HEK293 (cell line): ENCODE results near the gene THSD4.

Experiments
- TCF7L2 ChIP-seq: IDR thresholded peaks from 2 replicates; pipeline ENCODE4 v1.6.1; 2011; ENCODE audit warnings: low read depth, mild to moderate bottlenecking, inconsistent platforms, low read length, moderate library complexity, borderline replicate concordance
- ZFP69B ChIP-seq: fragments of 450-650 bp; formaldehyde crosslinking; IDR thresholded peaks from 2 replicates; pipeline ENCODE4 v1.5.1; 2016; ENCODE audit warnings: missing biosample characterization, missing genetic modification characterization
- ZNF211 ChIP-seq: fragments of 450-650 bp; formaldehyde crosslinking; IDR thresholded peaks from 2 replicates; pipeline ENCODE4 v1.5.1; 2016; ENCODE audit warnings: low read depth, missing biosample characterization, missing genetic modification characterization
- TF ChIP-seq, protein P1 (sequence below): fragments of 450-650 bp; formaldehyde crosslinking; IDR thresholded peaks from 2 replicates; pipeline ENCODE4 v1.5.1; 2016; ENCODE audit warnings: missing biosample characterization, missing genetic modification characterization, low read depth

DNA sequence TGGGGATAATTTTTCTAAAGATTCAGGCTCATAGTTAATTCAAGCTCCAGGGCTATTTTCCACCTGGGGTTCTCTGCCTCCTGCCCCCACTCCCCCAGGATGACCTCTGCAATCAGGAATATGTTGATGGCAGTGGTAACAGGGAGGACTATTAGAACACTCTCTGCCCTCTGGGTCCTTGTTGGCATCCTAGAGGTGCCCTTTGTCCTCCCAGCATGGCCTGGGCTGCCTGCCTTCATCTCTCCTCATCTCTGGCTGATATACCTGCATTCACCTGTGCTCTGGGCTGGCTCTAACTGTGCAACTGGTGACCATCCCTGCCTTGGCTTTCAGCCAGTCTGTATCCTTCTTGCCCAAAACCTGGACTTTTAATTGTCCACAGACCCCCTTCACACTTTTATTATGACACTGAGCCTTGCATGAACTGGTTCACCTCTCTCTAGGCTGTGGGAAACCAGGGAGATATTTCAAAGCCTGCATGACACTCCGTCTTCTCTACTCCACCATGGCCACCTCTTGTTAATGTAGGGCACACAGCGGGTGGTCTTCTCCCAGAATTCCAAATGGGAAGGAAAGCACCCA, 199.8 kb downstream of the THSD4 start:
- TF ChIP-seq ZNF211 (tag by site-specific recombination) (no peak), TCF7L2 (no peak), ZFP69B (tag by site-specific recombination) (no peak)
- TF ChIP-seq, protein P1, sequence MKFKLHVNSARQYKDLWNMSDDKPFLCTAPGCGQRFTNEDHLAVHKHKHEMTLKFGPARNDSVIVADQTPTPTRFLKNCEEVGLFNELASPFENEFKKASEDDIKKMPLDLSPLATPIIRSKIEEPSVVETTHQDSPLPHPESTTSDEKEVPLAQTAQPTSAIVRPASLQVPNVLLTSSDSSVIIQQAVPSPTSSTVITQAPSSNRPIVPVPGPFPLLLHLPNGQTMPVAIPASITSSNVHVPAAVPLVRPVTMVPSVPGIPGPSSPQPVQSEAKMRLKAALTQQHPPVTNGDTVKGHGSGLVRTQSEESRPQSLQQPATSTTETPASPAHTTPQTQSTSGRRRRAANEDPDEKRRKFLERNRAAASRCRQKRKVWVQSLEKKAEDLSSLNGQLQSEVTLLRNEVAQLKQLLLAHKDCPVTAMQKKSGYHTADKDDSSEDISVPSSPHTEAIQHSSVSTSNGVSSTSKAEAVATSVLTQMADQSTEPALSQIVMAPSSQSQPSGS (tag by site-specific recombination) = no peak
